Measurements from ENCODE around the gene ECHS1.

DNA sequence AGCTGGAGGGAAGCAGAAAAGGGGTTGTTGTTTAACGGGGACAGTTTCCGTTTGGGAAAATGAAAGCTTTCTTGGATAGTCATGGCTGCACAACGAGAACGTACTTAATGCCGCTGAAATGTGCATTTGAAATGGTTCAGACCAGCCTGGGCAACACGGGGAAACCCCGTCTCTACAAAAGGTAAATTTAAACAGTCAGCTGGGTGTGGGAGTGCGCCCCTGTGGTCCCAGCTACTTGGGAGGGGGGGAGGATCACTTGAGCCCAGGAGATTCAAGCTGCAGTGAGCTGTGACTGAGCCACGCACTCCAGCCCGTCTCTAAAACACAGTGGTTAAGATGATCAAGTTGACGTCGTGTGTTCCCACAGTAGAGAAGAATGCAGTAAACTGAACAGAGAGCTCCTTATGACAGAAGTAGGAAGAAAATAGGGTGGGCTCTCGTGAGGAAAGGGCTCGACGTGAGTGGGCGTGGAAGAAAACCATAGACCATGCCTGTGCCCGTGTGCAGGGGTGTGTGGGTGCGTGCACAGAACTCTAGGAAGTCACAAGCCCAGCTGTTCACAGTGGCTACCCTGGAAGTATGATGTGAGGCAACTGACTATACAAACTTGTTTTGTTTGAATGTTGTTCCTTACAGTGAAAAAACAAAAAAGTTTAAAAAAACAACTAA is 11.2 kb downstream of the ECHS1 start:
- TF ChIP-seq, protein P1, sequence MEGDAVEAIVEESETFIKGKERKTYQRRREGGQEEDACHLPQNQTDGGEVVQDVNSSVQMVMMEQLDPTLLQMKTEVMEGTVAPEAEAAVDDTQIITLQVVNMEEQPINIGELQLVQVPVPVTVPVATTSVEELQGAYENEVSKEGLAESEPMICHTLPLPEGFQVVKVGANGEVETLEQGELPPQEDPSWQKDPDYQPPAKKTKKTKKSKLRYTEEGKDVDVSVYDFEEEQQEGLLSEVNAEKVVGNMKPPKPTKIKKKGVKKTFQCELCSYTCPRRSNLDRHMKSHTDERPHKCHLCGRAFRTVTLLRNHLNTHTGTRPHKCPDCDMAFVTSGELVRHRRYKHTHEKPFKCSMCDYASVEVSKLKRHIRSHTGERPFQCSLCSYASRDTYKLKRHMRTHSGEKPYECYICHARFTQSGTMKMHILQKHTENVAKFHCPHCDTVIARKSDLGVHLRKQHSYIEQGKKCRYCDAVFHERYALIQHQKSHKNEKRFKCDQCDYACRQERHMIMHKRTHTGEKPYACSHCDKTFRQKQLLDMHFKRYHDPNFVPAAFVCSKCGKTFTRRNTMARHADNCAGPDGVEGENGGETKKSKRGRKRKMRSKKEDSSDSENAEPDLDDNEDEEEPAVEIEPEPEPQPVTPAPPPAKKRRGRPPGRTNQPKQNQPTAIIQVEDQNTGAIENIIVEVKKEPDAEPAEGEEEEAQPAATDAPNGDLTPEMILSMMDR (IDR thresholded peaks at IDR 0.05 in 2 of 3, conservative IDR thresholded peaks at IDR 0.05 in 1 of 3; ENCODE audit: control insufficient read depth in 2 of 3, extremely low read depth in 1 of 3, insufficient read depth in 1 of 3, low read depth in 3 of 3, low read length in 3 of 3) = no peak
- TF ChIP-seq GABPA (IDR thresholded peaks at IDR 0.05; ENCODE audit: low read depth) = no peak
- TF ChIP-seq POLR2A (IDR thresholded peaks at IDR 0.05; ENCODE audit: low read depth, low read length) = 0 out of 2 replicates have a peak, but pooled peaks have one; percentile 1
- TF ChIP-seq TCF3 (IDR thresholded peaks at IDR 0.05; ENCODE audit: borderline replicate concordance, insufficient read depth, low read depth, low read length) = no peak
- TF ChIP-seq, protein P2, sequence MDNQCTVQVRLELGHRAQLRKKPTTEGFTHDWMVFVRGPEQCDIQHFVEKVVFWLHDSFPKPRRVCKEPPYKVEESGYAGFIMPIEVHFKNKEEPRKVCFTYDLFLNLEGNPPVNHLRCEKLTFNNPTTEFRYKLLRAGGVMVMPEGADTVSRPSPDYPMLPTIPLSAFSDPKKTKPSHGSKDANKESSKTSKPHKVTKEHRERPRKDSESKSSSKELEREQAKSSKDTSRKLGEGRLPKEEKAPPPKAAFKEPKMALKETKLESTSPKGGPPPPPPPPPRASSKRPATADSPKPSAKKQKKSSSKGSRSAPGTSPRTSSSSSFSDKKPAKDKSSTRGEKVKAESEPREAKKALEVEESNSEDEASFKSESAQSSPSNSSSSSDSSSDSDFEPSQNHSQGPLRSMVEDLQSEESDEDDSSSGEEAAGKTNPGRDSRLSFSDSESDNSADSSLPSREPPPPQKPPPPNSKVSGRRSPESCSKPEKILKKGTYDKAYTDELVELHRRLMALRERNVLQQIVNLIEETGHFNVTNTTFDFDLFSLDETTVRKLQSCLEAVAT (IDR thresholded peaks at IDR 0.05) = 0 out of 2 replicates have a peak, but pooled peaks have one; percentile 19
- TF ChIP-seq, protein P3, sequence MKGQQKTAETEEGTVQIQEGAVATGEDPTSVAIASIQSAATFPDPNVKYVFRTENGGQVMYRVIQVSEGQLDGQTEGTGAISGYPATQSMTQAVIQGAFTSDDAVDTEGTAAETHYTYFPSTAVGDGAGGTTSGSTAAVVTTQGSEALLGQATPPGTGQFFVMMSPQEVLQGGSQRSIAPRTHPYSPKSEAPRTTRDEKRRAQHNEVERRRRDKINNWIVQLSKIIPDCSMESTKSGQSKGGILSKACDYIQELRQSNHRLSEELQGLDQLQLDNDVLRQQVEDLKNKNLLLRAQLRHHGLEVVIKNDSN (IDR thresholded peaks at IDR 0.05; ENCODE audit: borderline replicate concordance, extremely low read length, insufficient read depth, low read depth, low read length) = no peak
- TF ChIP-seq FOXK2 (IDR thresholded peaks at IDR 0.05) = no peak
- TF ChIP-seq, protein P4, sequence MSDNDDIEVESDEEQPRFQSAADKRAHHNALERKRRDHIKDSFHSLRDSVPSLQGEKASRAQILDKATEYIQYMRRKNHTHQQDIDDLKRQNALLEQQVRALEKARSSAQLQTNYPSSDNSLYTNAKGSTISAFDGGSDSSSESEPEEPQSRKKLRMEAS (IDR thresholded peaks at IDR 0.05; ENCODE audit: low read depth, low read length) = no peak
- no peak for TF ChIP-seq RAD21 (IDR thresholded peaks at IDR 0.05; ENCODE audit: insufficient read depth, low read depth, low read length)
- TF ChIP-seq, protein P5, sequence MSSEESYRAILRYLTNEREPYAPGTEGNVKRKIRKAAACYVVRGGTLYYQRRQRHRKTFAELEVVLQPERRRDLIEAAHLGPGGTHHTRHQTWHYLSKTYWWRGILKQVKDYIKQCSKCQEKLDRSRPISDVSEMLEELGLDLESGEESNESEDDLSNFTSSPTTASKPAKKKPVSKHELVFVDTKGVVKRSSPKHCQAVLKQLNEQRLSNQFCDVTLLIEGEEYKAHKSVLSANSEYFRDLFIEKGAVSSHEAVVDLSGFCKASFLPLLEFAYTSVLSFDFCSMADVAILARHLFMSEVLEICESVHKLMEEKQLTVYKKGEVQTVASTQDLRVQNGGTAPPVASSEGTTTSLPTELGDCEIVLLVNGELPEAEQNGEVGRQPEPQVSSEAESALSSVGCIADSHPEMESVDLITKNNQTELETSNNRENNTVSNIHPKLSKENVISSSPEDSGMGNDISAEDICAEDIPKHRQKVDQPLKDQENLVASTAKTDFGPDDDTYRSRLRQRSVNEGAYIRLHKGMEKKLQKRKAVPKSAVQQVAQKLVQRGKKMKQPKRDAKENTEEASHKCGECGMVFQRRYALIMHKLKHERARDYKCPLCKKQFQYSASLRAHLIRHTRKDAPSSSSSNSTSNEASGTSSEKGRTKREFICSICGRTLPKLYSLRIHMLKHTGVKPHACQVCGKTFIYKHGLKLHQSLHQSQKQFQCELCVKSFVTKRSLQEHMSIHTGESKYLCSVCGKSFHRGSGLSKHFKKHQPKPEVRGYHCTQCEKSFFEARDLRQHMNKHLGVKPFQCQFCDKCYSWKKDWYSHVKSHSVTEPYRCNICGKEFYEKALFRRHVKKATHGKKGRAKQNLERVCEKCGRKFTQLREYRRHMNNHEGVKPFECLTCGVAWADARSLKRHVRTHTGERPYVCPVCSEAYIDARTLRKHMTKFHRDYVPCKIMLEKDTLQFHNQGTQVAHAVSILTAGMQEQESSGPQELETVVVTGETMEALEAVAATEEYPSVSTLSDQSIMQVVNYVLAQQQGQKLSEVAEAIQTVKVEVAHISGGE (CRISPR knock-in tag; IDR thresholded peaks at IDR 0.05) = no peak
- TF ChIP-seq ASH2L (IDR thresholded peaks at IDR 0.05; ENCODE audit: borderline replicate concordance, low read depth) = no peak
- TF ChIP-seq RCOR1 (conservative IDR thresholded peaks at IDR 0.05; ENCODE audit: low read depth, low read length) = no peak
- TF ChIP-seq BHLHE40 (IDR thresholded peaks at IDR 0.05; ENCODE audit: borderline replicate concordance in 1 of 2, low read depth in 2 of 2, low read length in 1 of 2) = no peak; a peak in 2 of 4 replicates

Measured in GM12878 (cell line).